CD4-positive, alpha-beta memory T cell (primary cell): ENCODE results near the gene DYRK1A. TPM values are rescaled to one million over a fixed set of nuclear protein-coding genes. Genes with fewer than 3 reads are reported as not detected.

Experiments
- CTCF ChIA-PET: fragments of 350-600 bp; sonication (Branson Sonifier 250); formaldehyde crosslinking; loops from one replicate; lab custom pipeline; 2021; ENCODE audit warnings: inconsistent platforms; ENCODE audit not compliant: partially characterized antibody; lab: Charles Lee
- POLR2A ChIA-PET: fragments of 350-600 bp; sonication (Branson Sonifier 250); formaldehyde crosslinking; loops from one replicate; lab custom pipeline; 2021; ENCODE audit not compliant: partially characterized antibody; lab: Charles Lee
- DNase-seq, 5 donors: peaks; one replicate each; pipeline versions ENCODE4 v3.0.0 to v3.0.0-alpha.2; 2020 to 2022; ENCODE audit warnings: mixed read lengths in 1 of 5
- H3K27ac ChIP-seq: one replicate; pipeline ENCODE4 v1.7.0; 2013; ENCODE audit warnings: low read depth, low read length
- H3K27me3 ChIP-seq: 2 replicates; pipeline ENCODE4 v1.7.0; 2013; ENCODE audit warnings: mild to moderate bottlenecking, low read length, moderate library complexity; ENCODE audit not compliant: insufficient read depth
- H3K36me3 ChIP-seq: 2 replicates; pipeline ENCODE4 v1.7.0; 2013; ENCODE audit warnings: mild to moderate bottlenecking, low read length, moderate library complexity; ENCODE audit not compliant: insufficient read depth
- H3K4me1 ChIP-seq: 2 replicates; pipeline ENCODE4 v1.7.0; 2013; ENCODE audit warnings: mild to moderate bottlenecking, low read length, moderate library complexity; ENCODE audit not compliant: insufficient read depth
- H3K4me3 ChIP-seq, 2 donors: one replicate each; pipeline ENCODE4 v1.7.0; 2013; ENCODE audit warnings: low read length in 2 of 2, mild to moderate bottlenecking in 1 of 2
- H3K9me3 ChIP-seq, 2 donors: one replicate each; pipeline ENCODE4 v1.7.0; 2013; ENCODE audit warnings: low read length in 2 of 2, control low read depth in 1 of 2; ENCODE audit not compliant: control insufficient read depth in 1 of 2
- H3K27ac Mint-ChIP-seq, 7 donors: one replicate each; pipeline ENCODE4 v1.8.0; 2020 to 2021; ENCODE audit warnings: mixed read lengths in 7 of 7, mild to moderate bottlenecking in 6 of 7, inconsistent platforms in 3 of 7, moderate library complexity in 3 of 7
- H3K27me3 Mint-ChIP-seq, 2 donors: one replicate each; pipeline ENCODE4 v1.8.0; 2020 to 2021; ENCODE audit warnings: mixed read lengths in 2 of 2
- H3K36me3 Mint-ChIP-seq, 2 donors: one replicate each; pipeline ENCODE4 v1.8.0; 2020 to 2021; ENCODE audit warnings: mixed read lengths in 2 of 2, inconsistent platforms in 1 of 2, mild to moderate bottlenecking in 1 of 2
- H3K4me1 Mint-ChIP-seq, 4 donors: one replicate each; pipeline ENCODE4 v1.8.0; 2020 to 2021; ENCODE audit warnings: mixed read lengths in 4 of 4, mild to moderate bottlenecking in 1 of 4
- H3K4me3 Mint-ChIP-seq, 8 donors: one replicate each; pipeline ENCODE4 v1.8.0; 2020 to 2021; ENCODE audit warnings: mixed read lengths in 8 of 8, mild to moderate bottlenecking in 7 of 8, moderate library complexity in 6 of 8, inconsistent platforms in 3 of 8
- H3K9me3 Mint-ChIP-seq, 8 donors: one replicate each; pipeline ENCODE4 v1.8.0; 2020 to 2021; ENCODE audit warnings: mixed read lengths in 8 of 8, mild to moderate bottlenecking in 5 of 8, inconsistent platforms in 3 of 8, moderate library complexity in 1 of 8
- intact Hi-C: fragments of 100-400 bp; cut with micrococcal nuclease; formaldehyde crosslinking; loops from one replicate; pipeline ENCODE4 v1.15.1; 2023
- polyA plus RNA-seq, 2 donors: library from polyadenylated mRNA; unstranded; fragments of 300-500 nt; fragmentation: Illumina TruSeq; gene quantifications; one replicate each; pipeline ENCODE4 v1.2.3, GENCODE V29; 2021
- total RNA-seq, 2 experiments: library from RNA; stranded (reverse); gene quantifications; one replicate each; pipeline ENCODE4 v1.2.3, GENCODE V29; 2021

Gene DYRK1A
- total and polyA plus RNA-seq, 4 experiments from 2014 or later = 1.4 to 130 (median 65.2) TPM

DNA sequence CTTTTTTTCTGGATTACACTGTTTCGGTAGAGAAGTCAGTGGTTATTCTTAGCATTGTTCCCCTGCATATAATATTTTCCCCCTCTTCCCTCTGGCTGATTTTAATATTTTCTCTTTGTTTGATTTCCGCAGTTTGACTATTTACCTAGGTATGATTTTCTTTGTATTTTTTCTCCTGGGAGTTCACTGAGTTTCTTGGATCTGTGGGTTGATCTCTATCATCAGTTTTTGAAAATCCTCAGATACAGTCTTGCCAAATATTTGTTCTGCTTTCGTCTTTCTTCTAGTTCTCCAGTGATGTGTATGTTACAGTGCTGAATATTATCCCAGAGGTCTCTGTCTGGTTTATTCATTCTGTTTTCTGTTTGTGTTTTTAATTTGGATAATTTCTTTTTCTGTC lies 136.4 kb downstream of the DYRK1A start:
- Histone ChIP-seq H3K27ac (no peak overlapping the region), H3K4me1 (no peaks in the 10 kb centered on the region), H3K27me3 (no peaks in the 10 kb centered on the region), H3K9me3 (no peaks in the 10 kb centered on the region), H3K36me3 (peaks cover 52% of the 10 kb centered on the region), H3K4me3 (no peak overlapping the region)
- ChIA-PET CTCF (no interaction called here), POLR2A (no interaction called here)
- no peaks in the 10 kb centered on the region for H3K27me3 Mint-ChIP-seq
- DNase-seq = no peak
- H3K27ac Mint-ChIP-seq = peak overlapping the region in 1 of 7 donors; percentile 18
- peaks cover 45 to 51% of the 10 kb centered on the region in 2 donors for H3K36me3 Mint-ChIP-seq
- no peaks in the 10 kb centered on the region for H3K9me3 Mint-ChIP-seq
- no peak overlapping the region for H3K4me3 Mint-ChIP-seq
- H3K4me1 Mint-ChIP-seq = peaks cover 17 to 24% (median 22%) of the 10 kb centered on the region in 4 donors
- intact Hi-C loops = no loop called here

DNA sequence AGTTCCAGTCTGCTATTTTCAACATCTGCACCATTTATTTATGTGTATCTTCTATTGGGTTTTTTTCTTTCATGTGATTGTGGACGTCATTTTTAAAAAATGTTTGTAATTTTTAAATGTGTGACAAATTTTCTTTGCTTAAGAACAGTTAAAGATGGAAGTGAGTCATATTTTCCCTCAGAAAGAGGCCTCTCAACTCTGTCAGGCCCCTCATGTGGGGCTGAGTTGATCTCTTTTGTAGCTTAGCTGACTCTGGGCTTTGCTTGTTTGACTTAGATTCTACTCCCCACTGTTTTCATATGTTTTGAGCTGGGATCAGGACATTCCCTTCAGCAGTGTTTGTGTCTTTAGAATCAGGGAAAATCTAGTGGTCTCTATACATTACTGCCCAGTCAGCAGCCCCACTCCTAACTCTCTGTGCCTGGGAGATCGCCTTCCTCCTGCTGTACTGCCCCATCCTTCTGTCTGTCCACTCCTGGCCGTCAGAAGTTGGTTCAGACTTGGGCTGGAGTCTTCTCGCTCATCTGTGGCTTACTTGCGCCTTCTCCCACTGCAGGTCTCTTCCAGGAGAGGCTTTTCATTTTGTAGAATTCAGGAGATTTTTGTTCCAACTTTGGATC lies 137.4 kb downstream of the DYRK1A start:
- Histone ChIP-seq H3K4me1 (no peaks in the 10 kb centered on the region), H3K4me3 (no peak overlapping the region), H3K9me3 (no peaks in the 10 kb centered on the region), H3K36me3 (peaks cover 62% of the 10 kb centered on the region), H3K27ac (no peak overlapping the region), H3K27me3 (no peaks in the 10 kb centered on the region)
- Mint-ChIP-seq H3K27me3 (no peaks in the 10 kb centered on the region), H3K9me3 (no peaks in the 10 kb centered on the region), H3K4me1 (peaks cover 13 to 23% (median 15%) of the 10 kb centered on the region in 4 donors), H3K36me3 (peaks cover 41 to 42% of the 10 kb centered on the region in 2 donors), H3K27ac (peak overlapping the region in 5 of 7 donors; percentile 37 to 83 (median 59)), H3K4me3 (no peak overlapping the region)
- ChIA-PET CTCF (no interaction called here), POLR2A (no interaction called here)
- intact Hi-C loops = no loop called here
- no peak for DNase-seq

DNA sequence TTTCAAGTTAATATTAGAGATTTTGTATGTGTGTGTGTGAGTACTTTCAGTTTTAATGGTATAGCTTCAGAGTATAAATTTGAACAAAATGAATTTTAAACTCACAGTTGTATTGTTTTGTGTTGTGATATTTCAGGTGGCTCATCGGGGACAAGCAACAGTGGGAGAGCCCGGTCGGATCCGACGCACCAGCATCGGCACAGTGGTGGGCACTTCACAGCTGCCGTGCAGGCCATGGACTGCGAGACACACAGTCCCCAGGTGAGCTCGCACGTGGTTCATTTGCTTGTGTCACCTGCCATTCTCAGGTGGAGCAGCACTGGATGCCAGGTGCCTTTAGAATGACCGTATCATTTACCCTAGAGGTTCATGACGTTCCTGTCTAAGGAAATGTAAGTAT lies 139.4 kb downstream of the DYRK1A start:
- intact Hi-C loops = no loop called here

DNA sequence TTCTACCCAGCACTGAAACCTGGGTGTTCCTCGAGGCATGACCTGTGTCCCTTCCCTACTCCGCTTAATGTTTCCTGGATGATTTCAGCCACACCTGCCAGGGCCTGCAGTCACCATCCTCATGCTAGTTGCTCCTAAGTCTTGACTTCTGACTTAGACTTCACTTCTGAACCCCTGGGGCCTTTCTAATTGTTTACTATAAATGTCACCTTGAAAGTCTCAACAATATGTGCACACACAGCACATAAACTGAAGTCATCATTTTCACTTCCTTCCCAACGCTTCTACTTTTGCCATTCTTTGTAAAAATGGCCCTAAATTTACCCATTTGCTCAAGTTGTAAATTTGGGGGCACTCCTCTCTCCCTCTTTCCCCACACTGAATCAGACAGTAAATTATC lies 141.1 kb downstream of the DYRK1A start:
- intact Hi-C loops = no loop called here
- peaks cover 90% of the 10 kb centered on the region for H3K36me3 ChIP-seq
- H3K4me3 ChIP-seq = no peak overlapping the region
- H3K9me3 ChIP-seq = no peaks in the 10 kb centered on the region
- CTCF ChIA-PET = no interaction called here
- H3K27me3 ChIP-seq = no peaks in the 10 kb centered on the region
- DNase-seq = no peak
- H3K4me1 ChIP-seq = no peaks in the 10 kb centered on the region
- peaks cover 4 to 18% (median 6%) of the 10 kb centered on the region in 4 donors for H3K4me1 Mint-ChIP-seq
- H3K27ac Mint-ChIP-seq = no peak overlapping the region
- POLR2A ChIA-PET = no interaction called here
- H3K27me3 Mint-ChIP-seq = no peaks in the 10 kb centered on the region
- no peaks in the 10 kb centered on the region for H3K9me3 Mint-ChIP-seq
- peaks cover 48 to 53% of the 10 kb centered on the region in 2 donors for H3K36me3 Mint-ChIP-seq
- H3K4me3 Mint-ChIP-seq = no peak overlapping the region
- H3K27ac ChIP-seq = no peak overlapping the region

More for the DNA sequence above, 139.4 kb downstream of the DYRK1A start:
- H3K36me3 Mint-ChIP-seq = peaks cover 46% of the 10 kb centered on the region in 2 donors
- no peak overlapping the region for H3K4me3 Mint-ChIP-seq
- peaks cover 9 to 16% (median 12%) of the 10 kb centered on the region in 4 donors for H3K4me1 Mint-ChIP-seq
- POLR2A ChIA-PET = no interaction called here
- CTCF ChIA-PET = no interaction called here
- Histone ChIP-seq H3K27ac (no peak overlapping the region), H3K9me3 (no peaks in the 10 kb centered on the region), H3K4me3 (no peak overlapping the region), H3K36me3 (peaks cover 82% of the 10 kb centered on the region), H3K4me1 (no peaks in the 10 kb centered on the region), H3K27me3 (no peaks in the 10 kb centered on the region)
- H3K9me3 Mint-ChIP-seq = no peaks in the 10 kb centered on the region
- peak overlapping the region in 1 of 7 donors; percentile 69 for H3K27ac Mint-ChIP-seq
- no peak for DNase-seq
- no peaks in the 10 kb centered on the region for H3K27me3 Mint-ChIP-seq

DNA sequence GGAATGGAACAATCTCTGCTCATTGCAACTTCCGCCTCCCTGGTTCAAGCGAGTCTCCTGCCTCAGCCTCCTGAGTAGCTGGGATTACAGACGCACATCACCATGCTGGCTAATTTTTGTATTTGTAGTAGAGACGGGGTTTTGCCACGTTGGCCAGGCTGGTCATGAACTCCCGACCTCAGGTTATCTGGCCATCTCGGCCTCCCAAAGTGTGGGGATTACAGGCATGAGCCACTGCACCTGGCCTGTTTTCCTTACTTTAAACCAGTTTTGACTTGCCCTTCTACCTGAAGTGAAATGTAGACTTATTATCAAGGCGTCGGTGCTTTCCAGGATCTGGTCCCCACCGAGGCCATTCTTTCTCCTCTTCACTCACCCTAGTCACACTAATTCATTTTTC lies 141.8 kb downstream of the DYRK1A start:
- no peak for DNase-seq
- no peaks in the 10 kb centered on the region for H3K4me1 ChIP-seq
- no peaks in the 10 kb centered on the region for H3K9me3 Mint-ChIP-seq
- intact Hi-C loops = no loop called here
- H3K27me3 Mint-ChIP-seq = no peaks in the 10 kb centered on the region
- peaks cover 90% of the 10 kb centered on the region for H3K36me3 ChIP-seq
- H3K9me3 ChIP-seq = no peaks in the 10 kb centered on the region
- no peak overlapping the region for H3K4me3 ChIP-seq
- H3K36me3 Mint-ChIP-seq = peaks cover 46 to 53% of the 10 kb centered on the region in 2 donors
- no peak overlapping the region for H3K27ac Mint-ChIP-seq
- CTCF ChIA-PET = no interaction called here
- H3K4me3 Mint-ChIP-seq = no peak overlapping the region
- POLR2A ChIA-PET = no interaction called here
- H3K27ac ChIP-seq = no peak overlapping the region
- H3K4me1 Mint-ChIP-seq = peaks cover 4 to 15% (median 5%) of the 10 kb centered on the region in 4 donors
- no peaks in the 10 kb centered on the region for H3K27me3 ChIP-seq

DNA sequence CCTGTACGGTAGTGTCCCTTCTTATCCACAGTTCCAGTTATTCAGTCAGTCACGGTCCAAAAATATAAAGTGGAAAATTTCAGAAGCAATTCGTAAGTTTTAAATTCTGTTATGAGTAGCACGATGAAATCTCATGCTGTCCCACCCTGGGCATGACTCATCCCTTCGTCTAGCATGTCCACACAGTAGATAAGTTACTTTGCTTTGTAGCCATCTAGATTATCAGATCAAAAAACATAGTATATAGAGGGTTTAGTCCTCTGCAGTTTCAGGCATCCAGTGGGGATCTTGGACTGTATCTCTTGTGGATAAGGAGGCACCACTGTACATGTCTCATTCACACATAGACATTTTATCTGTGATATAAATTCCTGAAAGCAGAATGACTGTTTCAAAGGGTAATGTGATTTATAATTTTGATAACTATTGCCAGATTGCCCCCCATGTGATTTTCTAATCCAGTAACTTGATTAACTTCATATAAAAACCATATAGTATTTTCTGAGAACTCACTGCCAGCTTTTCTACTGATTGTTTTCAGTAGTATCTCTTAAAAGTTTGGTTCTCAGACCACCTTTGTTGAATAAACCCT lies 143.3 kb downstream of the DYRK1A start:
- no peak for DNase-seq
- CTCF ChIA-PET = no interaction called here
- no peak overlapping the region for H3K4me3 Mint-ChIP-seq
- H3K4me1 ChIP-seq = no peaks in the 10 kb centered on the region
- no peaks in the 10 kb centered on the region for H3K27me3 Mint-ChIP-seq
- intact Hi-C loops = no loop called here
- H3K9me3 ChIP-seq = no peaks in the 10 kb centered on the region
- peaks cover 88% of the 10 kb centered on the region for H3K36me3 ChIP-seq
- no peaks in the 10 kb centered on the region for H3K9me3 Mint-ChIP-seq
- H3K36me3 Mint-ChIP-seq = peaks cover 43 to 50% of the 10 kb centered on the region in 2 donors
- POLR2A ChIA-PET = no interaction called here
- peak overlapping the region in 2 of 7 donors; percentile 10 to 31 for H3K27ac Mint-ChIP-seq
- H3K27me3 ChIP-seq = no peaks in the 10 kb centered on the region
- H3K4me1 Mint-ChIP-seq = peaks cover 2 to 11% (median 4%) of the 10 kb centered on the region in 4 donors
- no peak overlapping the region for H3K27ac ChIP-seq
- H3K4me3 ChIP-seq = no peak overlapping the region

DNA sequence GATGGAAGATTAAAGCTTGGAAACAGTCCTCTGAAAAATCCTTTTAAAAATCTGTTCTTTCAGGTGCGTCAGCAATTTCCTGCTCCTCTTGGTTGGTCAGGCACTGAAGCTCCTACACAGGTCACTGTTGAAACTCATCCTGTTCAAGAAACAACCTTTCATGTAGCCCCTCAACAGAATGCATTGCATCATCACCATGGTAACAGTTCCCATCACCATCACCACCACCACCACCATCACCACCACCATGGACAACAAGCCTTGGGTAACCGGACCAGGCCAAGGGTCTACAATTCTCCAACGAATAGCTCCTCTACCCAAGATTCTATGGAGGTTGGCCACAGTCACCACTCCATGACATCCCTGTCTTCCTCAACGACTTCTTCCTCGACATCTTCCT lies 145.3 kb downstream of the DYRK1A start:
- Histone ChIP-seq H3K9me3 (no peaks in the 10 kb centered on the region), H3K27me3 (no peaks in the 10 kb centered on the region), H3K4me3 (no peak overlapping the region), H3K36me3 (peaks cover 75% of the 10 kb centered on the region), H3K4me1 (no peaks in the 10 kb centered on the region), H3K27ac (no peak overlapping the region)
- ChIA-PET CTCF (interaction anchor here (0.9 kb wide), 1 partner anchor 27 kb away, joined by 3 read pairs; no protein-coding TSS in a partner anchor), POLR2A (interaction anchor here (1.2 kb wide), 1 partner anchor 16 kb away, joined by 3 read pairs; no protein-coding TSS in a partner anchor)
- Mint-ChIP-seq H3K36me3 (peaks cover 45 to 64% of the 10 kb centered on the region in 2 donors), H3K4me3 (no peak overlapping the region), H3K27ac (peak overlapping the region in 3 of 7 donors; percentile 37 to 56 (median 47)), H3K4me1 (peaks cover 2 to 11% (median 4%) of the 10 kb centered on the region in 4 donors), H3K27me3 (no peaks in the 10 kb centered on the region), H3K9me3 (no peaks in the 10 kb centered on the region)
- DNase-seq = no peak
- intact Hi-C loops = no loop called here
